CD4-positive, alpha-beta T cell treated with Interleukin-10 for 1 hour (primary cell): ENCODE data around the gene LAMB2.
A peak's percentile ranks its signal among the peaks of the same experiment; 100 is the strongest.

Experiments
- DNase-seq: peaks from one replicate; pipeline ENCODE4 v3.0.0-alpha.2; 2020

The LAMB2 gene

GRCh38 chr3:49120096-49120437, 12.8 kb downstream of the LAMB2 start:
- peak; percentile 23 for DNase-seq

DNA sequence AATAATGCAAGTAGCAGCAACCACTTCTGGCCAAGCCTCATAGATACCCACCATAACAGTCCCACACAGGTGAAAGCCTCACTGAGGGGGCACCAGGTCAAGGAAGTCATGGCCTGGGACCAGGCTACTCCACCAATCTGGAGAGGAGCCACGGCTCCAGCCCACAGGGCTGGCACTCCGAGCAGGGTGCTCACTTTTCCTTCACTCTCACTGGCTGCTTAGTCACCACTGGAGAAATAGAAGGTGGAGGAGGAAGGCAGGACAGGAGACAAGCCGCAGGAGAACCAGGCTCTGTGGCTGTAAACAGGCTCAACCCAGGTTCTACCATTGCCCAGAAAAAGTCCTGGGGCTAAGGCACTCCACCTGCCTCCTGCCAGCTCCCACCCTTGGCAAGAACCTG, 13.4 kb downstream of the LAMB2 start:
- DNase-seq = no peak

DNA sequence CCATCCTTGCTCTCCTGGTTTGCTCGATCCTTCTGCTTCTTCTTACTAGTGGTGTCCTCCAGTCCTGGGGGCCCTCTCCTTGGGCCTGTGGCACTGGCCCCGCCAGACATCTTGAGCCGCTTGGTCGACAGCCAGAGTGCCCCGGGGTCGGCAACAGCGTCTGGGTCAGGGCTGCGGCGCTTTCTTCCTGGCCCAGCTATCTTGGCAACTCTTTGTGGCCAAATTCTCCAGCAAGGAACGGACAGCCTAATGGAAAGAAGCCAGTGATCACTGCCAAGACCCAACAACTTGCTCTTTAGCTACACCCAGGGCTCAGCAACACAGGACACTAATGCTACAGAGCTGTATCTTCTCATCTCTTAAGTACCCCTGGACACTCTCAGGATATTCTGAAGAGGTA, 13.8 kb downstream of the LAMB2 start:
- DNase-seq = no peak

DNA sequence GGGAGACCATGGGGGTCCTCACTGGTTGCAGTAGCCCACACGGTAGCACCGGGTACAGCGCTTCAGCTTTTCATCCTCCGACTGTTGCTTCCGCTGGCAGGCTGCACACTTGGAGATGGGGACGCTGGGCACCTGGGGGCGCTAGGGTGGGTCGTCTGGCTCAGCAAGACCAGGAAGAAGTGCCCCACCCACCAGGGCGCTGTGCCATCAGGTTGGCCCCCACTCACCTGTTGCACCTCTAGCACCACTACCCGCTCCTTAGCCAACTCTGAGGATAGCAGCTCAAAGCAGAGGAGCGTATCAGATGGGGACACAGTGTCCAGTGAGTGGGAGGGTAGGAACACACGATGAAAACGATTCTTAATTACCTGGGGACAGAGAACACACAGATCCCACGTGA, 20.6 kb downstream of the LAMB2 start:
- no peak for DNase-seq

GRCh38 chr3:49111347-49111746, 21.5 kb downstream of the LAMB2 start:
- no peak for DNase-seq

- no peak for DNase-seq
These were observed 22.1 kb downstream of the LAMB2 start for GRCh38 chr3:49110780-49111179.

DNA sequence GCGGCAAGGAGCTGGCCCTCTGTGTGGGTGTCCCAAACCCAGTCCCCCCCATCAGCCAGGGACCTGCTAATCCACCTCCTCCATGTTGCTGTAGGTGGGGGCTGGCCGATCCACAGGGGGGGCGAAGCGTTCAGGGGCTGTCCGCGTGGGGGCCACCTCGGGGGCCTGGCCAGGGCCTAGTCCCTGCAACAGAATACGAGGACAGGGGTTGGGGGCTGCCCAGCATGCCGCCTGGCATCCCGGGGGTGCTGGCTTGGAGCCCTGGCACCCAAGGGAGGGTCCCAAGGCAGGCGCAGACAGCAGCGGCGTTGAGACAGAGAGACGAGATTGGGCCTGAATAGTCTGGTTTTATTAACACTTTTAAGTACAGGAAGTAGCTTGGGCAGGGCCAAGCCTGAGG, 24.5 kb downstream of the LAMB2 start:
- DNase-seq = no peak

- DNase-seq = peak; percentile 91
These were observed 28.2 kb downstream of the LAMB2 start, which contains the start of gene QARS1 for GRCh38 chr3:49104427-49105291. QARS1 (minus strand) TSS chr3:49104757; CDS start chr3:49104733, 24 bp downstream.

DNA sequence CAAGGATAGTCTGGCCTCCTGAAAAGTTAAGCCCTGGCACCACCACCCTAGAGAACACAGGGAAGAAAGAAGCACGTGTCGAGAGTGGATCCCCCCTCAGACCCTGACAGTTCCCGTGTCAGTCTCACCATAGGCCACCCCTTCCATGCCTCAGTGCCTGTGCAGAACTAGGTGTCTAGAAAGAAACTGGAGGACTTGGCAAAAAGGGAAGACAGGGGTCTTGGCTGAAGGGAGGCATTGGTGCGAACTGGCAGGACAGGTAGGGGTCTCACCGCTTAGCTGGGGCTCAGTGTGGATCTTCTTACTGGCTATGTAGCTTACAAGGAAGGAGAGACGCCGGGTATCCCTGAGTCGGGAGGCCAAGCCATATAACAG, 28.8 kb downstream of the LAMB2 start:
- no peak for DNase-seq

GRCh38 chr3:49100046-49100615, 32.7 kb downstream of the LAMB2 start:
- no peak for DNase-seq

DNA sequence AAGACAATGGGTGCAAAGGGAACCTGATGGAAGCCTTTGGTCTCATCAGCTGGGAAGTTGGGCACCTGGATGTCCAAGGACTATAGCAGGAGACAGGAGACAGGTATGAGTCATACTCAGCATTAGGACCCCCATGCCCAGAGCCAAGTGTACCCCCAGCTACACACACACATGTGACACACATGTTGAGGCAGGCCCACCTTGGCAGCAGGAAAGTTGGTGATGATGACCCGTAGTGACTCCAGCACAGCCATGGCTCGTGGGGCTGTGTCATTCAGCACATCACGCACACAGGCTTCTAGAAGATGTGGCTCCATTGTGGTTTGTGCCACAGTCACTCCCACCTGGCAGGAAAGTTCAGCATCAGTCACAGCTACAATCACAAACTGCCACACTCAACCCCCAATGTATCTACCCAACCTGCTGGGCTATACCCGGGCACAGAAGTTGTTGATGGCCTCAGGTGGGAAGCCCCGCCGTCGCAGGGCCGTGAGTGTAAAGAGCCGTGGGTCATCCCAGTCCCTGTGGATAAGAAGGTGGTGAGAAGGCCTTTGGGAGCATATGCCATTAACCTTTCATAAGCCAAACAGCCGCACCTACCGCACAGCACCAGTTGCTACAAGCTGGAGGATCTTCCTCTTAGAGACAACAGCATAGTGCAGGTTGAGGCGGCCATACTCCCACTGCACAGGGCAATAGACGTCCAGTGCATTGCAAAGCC, 33.8 kb downstream of the LAMB2 start:
- DNase-seq = no peak

DNA sequence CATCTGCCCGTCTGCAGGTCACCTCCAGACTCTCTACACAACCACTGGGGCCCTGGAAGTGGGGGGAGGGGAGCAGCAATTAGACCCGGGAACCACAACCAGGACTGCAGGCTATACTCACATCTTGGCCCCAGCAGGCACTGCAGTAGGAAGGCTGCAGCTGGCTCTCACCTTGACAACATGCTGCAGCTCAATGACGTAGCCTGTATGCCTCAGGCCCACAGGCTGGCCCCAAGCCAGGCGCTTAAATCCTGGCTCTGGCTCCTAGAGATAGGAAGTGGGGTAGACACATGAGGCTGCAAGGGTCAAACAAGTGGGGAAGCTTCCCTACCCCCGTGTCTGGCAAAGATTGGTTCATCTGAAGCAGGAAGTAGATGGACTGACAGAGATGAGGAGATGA, 34.4 kb downstream of the LAMB2 start:
- no peak for DNase-seq

DNA sequence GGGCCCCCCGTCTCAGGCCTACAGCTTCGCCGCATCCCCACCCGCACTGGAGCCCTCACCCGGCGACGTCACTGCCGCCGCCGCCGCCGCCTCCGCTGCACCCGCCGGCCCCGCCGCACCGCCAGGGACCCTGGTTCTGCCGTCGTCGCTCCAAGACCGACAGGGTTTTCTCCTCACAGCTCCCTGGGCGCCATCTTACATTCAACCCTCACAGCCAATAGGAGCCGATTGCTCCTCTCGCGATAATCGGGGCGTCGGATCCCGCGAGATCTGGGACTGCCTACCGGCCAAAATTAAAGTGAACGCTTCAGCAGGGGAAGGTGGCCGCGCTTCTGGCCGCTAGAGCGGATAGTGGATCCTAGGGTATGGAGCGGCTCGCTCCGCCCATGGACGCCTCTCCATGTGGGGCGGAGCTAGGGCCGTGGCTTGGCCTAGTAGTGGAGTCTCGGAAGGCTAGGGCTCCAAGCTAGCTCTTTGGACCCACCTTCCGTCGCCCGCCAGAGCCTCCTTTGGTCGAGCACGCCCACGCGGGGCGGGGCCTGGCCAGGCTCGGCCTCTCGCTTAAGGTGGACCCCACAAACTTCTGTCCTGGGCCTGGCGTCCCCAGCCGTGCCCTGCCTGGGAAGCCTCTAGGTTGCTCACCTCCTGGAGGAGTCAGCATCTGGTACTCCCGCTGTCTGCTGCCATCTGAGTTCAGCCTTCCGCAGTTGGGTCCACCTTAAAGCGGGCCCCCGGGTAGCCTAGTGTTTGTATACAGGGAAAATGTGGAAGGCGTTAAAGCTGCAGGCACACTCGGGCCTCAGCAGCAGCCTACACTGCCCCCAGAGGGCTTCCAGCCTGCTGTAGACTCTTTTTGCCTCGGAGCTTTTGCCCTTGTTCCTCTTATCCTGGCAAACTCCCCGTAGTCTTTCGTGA, 38.7 kb downstream of the LAMB2 start, which contains the start of gene QRICH1:
Gene QRICH1 (minus strand): TSS at position 219 of the 915 bp plus-strand sequence. CDS start 17,054 bp downstream, outside the sequence.
- DNase-seq = peak; percentile 98

DNA sequence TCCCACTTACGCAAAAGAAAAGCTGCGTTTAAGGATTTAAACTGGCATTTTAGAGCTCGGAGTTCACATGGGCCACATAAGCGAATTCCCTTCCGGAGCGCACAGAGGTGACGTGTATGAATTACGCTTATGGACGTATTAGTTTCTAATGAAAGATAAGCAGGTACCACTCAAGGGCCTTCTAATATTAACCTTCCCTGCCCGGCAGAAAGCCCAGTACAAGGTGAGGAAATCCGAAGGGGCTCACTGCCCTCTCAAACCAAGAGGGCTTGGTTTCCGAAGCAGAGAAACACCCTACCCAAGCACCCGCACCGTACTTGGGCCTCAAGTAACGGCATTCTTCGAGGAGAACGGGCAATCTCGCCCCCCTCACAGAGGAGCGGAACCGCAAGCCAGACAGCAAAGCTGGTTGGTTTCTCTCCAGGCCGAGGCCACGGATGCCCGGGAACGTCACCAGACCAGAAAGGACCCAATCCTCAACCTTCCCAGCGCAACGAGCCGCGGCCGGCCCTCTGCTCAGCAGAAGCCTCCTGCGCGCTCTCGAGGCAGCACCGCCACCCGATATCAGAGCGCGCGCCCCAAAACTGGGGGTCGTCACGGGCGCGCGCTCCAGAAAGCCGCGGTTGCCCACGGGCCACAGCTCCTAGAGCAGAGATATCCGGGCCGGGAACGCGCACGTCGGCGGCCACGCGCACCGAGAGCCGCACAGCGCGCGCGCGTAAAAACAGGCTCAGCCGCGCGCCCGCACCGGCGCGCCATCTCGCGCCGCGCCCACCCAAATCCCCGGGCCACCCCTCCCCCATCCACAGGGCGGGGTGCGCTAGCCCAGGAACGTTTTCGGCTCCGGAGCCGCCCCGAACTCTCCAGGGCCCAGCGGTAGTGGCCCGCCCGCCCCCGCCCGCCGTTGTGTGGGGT, 39.7 kb downstream of the LAMB2 start:
- DNase-seq = peak; percentile 86

GRCh38 chr3:49081429-49081828, 51.4 kb downstream of the LAMB2 start:
- DNase-seq = no peak

DNA sequence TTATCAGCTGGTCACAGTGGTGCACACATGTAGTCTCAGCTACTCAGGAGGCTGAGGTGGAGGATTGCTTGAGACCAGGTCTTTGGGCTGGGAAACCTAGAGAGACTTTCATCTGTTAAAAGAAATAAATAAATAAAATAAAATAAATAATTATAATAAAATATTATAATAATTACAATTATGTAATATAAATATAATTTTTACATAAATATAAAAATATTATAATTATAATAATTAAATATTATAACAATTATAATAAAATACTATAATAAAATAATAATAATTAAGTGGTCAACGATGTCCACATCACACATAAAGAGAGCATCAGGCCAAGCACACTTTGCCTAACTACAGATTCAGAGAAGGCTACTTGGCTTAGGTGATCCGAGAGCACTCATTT, 53.6 kb downstream of the LAMB2 start:
- no peak for DNase-seq

DNA sequence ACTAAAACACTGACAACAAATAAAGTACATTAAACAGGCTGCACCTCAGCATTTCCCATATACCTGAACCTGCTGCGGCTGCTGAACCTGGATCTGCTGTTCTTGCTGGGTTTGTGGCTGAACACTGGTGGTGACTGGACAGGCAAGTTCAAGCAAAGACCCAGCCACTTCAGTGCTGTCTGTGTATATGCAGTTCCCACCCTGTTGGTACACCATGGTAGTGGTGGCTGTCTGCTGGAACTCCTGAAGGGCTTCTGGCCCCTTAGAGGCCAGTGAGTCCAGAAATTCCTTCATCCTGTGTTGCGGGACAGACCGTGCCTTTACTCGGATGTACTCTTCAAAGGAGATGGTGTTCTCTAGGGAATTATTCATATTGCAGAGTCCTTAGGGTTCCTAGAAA, 56.2 kb downstream of the LAMB2 start:
- no peak for DNase-seq

DNA sequence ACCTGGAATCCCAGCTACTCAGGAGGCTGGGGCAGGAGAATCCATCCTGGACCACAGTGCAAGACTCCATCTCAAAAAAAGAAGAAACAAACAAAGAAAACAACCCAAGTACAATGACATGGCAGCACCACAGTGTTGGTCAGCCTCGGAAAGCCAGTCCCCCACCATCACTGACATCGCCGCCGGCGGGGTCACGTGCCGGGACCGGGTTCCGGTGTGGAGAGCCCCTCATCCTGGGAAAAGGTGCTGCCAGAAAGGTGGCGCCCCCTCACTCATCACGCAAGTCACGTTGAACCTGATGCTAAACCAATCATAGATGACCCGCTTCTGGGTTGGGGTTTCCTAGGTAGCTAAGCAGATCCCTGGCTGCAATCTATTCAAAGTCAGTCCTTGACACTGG, 56.7 kb downstream of the LAMB2 start:
- no peak for DNase-seq
